HuH-7.5 (cell line): ENCODE data around the gene LPP.

Source experiments
- DNase-seq: peaks from one replicate; pipeline ENCODE4 v3.0.0; 2011; ENCODE audit warnings: low spot score

Gene LPP

DNA sequence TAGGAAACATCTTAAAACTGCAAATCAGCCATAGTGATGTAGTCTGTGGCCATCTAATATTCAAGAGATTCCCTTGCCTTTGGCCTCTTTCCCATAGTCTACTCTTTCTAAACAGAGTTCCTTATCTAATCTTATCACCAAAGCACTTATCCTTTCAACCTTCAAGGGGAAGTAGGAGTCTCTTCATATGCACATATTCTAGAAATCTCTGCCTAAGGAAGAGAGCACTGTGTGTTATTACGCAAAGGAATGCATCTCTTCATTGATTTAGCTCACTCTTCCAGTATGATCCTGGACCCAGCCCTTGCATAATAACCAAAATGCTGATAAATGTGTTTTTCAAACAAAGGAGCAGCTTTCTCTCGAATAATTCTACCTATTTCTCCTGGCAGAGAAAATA lies 764.1 kb downstream of the LPP start:
- DNase-seq: no peak

DNA sequence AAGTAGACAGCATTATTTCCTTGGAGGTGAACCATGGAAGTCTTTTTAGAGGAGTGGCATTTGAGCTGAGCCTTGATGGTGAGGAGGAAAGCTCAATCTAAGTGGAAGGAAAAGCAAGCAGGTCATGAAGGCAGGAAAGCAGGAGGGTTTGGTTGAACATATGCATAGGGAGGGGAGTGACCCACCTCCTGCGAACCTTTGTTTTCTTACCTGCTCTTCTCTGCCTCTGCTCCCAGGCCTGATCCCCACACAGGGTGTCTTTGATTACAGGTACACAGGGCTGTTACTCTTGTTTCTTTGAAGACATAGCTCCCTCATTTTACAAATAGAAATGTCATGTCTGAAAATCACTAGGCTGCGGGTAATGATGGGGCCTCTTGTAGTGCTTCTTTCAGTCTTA lies 769.7 kb downstream of the LPP start:
- DNase-seq: no peak

DNA sequence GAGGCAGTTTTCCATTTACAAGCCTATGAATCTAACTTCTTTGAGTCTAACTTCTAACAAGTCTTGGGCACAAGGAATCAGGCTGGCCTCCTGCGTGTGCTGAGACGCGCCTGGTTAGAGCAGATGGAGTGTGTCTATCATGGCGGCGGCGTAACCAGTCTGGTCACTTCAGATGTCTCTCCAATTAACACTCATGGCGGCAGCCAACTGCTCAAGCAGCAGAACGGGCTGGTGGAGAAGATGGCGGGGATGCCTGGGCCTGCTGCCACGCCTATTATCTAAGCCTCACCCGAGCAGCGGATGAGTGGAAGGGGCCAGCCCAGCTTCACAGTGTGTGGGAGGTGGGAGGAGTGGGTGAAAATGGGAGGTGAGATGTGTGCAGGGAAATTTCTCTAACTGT lies 771.4 kb downstream of the LPP start:
- DNase-seq: no peak

DNA sequence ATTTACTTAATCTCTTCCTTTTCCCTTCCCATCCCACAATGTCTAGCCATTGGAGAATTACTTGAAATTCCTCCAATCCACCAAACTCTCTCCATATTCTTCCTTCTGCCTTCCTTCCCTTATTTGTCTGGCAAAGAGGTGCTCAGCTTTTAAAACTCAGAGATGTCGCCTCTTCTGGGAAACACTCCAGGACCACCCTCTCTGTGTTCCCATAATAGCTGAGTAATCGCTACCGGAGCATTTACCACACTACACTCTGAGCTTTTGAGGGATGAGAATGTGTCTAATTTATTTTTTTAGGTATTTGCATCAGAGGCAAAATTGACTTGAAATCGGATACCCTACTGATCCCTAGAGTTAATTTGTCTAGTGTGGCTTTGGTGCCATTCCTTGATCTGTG lies 772.2 kb downstream of the LPP start:
- no peak for DNase-seq

DNA sequence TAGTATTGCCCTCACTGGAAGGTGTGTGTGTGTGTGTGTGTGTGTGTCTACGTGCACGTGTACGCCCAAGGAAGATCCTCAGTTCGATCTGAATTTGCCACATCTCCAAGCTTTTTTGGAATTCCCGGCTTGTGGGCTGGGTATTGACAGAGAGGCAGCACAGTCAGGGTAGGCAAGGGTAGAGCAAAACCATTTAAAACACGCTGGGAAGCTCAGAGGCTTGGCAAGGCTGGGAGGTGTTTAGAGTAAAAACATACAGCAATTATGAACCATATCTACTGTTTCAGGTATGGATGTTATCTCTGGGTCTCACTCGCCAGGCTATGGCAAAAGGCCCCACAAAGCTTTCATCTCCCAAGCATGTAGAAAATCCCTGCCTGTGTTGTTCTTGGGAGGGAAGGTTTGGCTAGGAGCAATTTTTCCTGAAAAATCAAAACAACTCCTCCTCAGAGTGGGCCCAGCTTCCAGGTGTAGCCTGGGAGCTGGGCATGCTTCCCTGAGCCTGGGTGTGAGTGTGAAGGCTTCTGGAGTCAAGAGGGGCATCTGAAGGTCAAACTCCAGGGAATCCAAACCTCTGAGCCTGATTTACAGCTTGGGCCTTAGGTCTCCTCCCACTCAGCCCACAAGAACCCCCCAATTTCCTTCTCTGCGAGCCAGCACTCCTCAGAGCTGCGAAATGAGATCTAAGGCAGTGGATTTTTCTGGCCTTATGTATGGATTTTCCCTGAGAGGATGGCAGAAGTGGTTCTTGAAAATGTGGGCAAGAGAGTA lies 773.0 kb downstream of the LPP start:
- DNase-seq: no peak

DNA sequence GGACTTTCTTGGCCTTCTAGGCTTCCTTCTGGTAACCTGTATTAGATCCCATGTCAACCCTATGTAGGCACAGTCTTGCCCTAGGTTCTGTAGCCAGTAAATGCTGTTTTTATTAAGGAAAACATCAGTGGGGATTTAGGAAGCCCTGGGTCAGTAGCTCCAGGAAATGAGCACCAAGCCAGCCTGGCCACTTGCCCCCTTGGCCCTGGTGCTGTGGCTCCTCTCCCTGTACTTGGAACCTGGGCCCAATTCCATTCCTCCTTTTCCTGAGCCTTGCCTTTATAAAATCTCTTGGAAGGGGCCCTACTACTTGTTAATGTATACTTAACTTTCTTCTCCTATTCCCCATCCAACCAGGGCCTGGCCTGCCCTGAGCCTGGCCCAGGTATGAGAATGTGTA lies 774.0 kb downstream of the LPP start:
- DNase-seq: no peak

DNA sequence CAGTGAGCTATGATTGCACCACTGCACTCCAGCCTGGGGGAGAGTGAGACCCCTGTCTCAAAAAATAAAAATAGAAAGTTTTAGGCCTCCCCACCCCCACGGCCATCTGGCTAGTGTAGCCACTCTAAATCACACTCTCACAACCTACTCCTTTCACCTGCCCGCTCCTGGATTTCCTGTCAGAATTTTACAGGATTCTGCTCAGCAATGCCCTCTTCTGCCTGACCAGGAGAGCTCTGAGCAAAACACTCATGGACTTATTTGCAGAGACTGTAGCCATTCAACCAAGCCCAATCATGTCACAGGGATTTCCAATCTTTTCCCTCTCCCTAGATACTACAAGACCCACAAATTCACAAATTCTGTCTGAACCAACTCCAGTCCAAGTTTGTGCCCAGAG lies 775.2 kb downstream of the LPP start:
- no peak for DNase-seq

DNA sequence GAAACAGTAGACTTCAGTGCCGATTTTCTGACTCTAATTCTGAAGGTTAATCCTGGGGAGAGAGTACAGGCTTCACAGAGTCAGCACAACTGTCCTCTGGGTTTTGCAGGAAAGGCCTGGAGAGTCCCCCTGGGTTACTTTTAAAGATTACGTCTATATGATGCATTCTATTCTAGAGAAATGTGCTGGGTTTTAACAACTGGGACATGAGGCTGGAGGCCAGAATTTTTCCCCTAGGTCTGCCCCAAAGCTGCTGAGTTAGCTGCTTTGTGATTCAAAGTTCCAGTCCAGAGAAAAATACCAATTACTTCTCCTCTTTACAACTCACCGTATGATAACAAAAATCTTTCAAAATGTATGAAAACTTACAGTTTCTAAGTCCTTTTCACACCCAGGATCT lies 777.1 kb downstream of the LPP start:
- DNase-seq: no peak

DNA sequence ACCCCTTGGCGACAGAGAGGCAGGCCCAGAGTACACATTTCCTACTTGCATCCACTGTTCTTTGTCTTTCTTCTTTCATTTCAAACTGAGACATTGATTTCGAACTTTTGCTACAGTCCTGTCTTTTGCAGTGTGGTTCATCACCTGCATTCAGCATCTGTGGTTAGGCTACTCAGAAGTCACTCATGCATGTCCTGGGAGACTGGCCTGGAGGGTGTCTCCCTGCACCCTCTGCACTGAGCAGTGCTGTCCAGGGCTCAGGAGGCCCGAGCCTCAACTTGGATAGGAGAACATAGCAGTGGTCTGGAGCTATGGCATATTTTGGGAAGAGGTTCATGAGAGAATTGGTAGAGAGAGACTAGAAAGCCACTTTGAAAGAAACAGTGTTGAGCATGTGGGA lies 777.6 kb downstream of the LPP start:
- no peak for DNase-seq

DNA sequence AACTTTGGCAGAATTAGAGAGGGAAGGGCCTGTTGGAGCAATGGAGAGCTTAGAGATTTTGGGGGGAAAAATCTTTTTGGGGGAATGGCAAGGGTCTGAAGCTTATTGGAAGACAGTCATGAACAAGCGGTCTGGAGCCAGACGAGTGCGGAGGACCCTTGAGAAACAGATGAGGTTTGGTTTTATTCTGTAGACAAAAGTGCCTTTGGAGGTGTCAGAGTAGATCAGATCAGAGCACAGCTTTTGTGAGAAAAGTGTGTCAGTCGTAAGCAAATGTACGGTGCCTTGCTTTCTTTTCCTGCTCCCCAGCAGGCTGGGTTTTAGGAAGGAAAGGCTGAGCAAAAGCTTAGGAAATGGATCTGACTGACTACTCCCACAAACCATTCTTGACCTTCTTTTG lies 781.0 kb downstream of the LPP start:
- no peak for DNase-seq

DNA sequence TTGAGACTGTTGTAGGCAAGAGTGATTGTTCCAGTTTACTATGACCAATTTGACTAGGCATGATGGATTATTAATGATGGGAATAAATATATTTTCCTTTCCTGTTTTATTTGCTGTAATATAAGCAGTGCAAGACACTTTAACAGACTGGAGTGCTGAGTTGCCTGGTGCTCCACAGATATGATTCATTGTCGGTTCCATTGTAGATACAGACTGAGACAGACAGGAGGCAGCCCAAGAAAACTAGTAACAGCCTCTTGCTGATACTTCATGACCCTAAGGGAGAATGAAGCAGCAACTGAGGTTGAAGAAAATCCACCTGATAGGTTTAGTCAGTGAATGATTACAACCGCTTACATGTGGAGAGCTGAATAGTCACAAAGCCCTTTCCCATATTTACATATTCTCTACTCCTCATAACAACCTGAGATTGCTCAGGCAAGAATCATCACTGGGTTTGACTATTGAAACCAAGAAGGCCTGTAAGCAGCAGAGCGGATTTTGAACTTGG lies 782.7 kb downstream of the LPP start:
- no peak for DNase-seq

DNA sequence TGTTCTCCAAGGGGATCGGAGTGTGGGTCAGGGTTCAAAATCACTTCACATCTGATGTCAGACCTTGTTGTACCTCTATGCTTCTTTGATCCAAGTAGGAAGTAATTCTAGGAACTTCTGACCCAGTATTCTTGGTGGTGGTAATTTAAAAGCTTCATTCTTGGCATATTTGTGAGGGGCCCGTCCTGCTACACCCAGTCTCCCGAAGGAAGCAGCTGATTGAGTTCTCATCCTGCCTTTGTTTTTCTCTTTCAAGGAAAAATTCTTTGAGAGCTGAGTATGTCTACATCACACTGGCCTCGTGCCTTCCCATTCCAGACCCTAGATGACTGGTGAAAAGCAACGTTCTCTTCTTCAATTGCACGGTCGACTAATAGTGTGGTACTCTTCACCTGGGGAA lies 783.4 kb downstream of the LPP start:
- no peak for DNase-seq

DNA sequence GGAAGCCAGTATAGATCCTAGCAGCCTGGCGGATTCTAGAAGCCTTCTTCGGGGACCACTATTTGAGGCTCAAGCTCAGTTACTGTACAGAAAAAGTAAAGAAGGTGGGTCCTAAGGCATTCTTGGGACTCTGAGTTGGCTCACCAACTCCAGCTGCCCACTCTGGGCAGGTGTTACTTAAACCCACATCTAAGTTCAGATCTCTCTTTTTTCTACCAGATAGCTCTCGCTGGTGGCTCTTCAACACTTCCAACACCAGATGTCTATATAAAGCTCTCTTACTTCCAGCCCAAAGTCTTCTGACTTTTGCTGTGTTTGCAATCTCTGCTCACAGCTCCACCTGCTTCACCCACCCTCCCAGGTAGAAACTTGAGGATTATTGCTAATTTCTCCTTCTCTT lies 785.0 kb downstream of the LPP start:
- DNase-seq: no peak

DNA sequence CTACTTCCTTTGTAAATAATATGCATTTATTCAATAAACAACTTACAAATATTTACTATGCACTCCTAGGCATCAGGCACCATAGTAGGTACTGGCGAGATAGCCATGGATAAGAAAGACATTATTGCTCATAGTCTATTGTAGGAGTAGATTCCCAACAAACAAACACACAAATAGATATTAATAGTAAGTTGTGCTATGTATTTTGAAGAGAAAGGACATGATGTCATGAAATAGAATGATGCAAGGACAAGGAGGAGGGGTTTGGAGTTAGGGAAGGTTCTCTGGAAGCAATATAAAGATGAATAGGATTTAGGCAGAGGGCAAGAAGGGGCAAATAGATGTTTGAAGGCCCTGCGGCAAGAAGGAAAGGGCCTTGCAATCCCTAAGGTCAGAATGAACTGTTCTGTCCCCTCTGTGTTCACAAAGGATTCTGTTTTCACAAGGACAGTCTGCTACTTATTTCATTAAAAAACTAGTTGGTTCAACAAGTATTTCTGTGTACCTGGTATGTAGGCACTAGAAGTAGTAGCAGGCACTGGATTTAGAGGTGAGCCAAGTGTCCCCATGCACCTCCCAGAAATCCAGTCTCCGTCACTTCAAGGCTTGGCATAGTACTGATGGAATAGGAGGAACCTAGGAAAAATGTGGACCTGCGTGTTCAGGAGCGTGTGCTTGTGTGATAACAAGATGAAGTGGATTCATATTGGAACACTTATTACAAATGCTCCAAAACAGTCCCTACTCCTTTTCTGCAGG lies 786.0 kb downstream of the LPP start:
- DNase-seq: no peak
